Endodermal cell (in vitro differentiated cells): ENCODE measurements around the gene CTIF. TPM values are rescaled to one million over a fixed set of nuclear protein-coding genes. Genes with fewer than 3 reads are reported as not detected.

Source experiments
- DNase-seq: peaks from one replicate; pipeline ENCODE4 v3.0.0-alpha.2; 2017
- H3K27ac ChIP-seq: 2 replicates; pipeline ENCODE4 v1.5.1; 2013; ENCODE audit warnings: mild to moderate bottlenecking, low read depth, low read length, moderate library complexity
- H3K27me3 ChIP-seq: 2 replicates; pipeline ENCODE4 v1.6.1; 2013; ENCODE audit warnings: mild to moderate bottlenecking, low read length, moderate library complexity; ENCODE audit not compliant: insufficient read depth, control insufficient read depth, poor library complexity, severe bottlenecking
- H3K36me3 ChIP-seq: 2 replicates; pipeline ENCODE4 v1.7.0; 2013; ENCODE audit warnings: mild to moderate bottlenecking, low read length, moderate library complexity; ENCODE audit not compliant: control insufficient read depth, insufficient read depth
- H3K4me1 ChIP-seq: one replicate; pipeline ENCODE4 v1.7.0; 2013; ENCODE audit warnings: low read length; ENCODE audit not compliant: control insufficient read depth, insufficient read depth
- H3K4me3 ChIP-seq: 2 replicates; pipeline ENCODE4 v1.5.1; 2013; ENCODE audit warnings: mild to moderate bottlenecking, low read length, moderate library complexity
- H3K9ac ChIP-seq: 2 replicates; pipeline ENCODE4 v1.6.1; 2013; ENCODE audit warnings: mild to moderate bottlenecking, low read length, moderate library complexity; ENCODE audit not compliant: poor library complexity, severe bottlenecking; ENCODE audit errors: extremely low read depth
- H3K9me3 ChIP-seq: 2 replicates; pipeline ENCODE4 v1.6.1; 2013; ENCODE audit warnings: mild to moderate bottlenecking, low read length, moderate library complexity; ENCODE audit not compliant: control insufficient read depth
- H3K27ac Mint-ChIP-seq: 2 replicates; pipeline ENCODE4 v1.8.0; 2020; ENCODE audit warnings: mixed read lengths
- H3K27me3 Mint-ChIP-seq: 2 replicates; pipeline ENCODE4 v1.8.0; 2021; ENCODE audit warnings: mild to moderate bottlenecking, mixed read lengths; ENCODE audit not compliant: insufficient read depth
- H3K36me3 Mint-ChIP-seq: 2 replicates; pipeline ENCODE4 v1.8.0; 2020; ENCODE audit warnings: low read depth, mixed read lengths
- H3K4me1 Mint-ChIP-seq: 2 replicates; pipeline ENCODE4 v1.8.0; 2020; ENCODE audit warnings: mixed read lengths
- H3K4me3 Mint-ChIP-seq: 2 replicates; pipeline ENCODE4 v1.8.0; 2020; ENCODE audit warnings: mild to moderate bottlenecking, moderate library complexity, mixed read lengths
- H3K9me3 Mint-ChIP-seq: 2 replicates; pipeline ENCODE4 v1.8.0; 2020; ENCODE audit warnings: mild to moderate bottlenecking, mixed read lengths
- WGBS, 2 experiments: methylation state at CpG; one replicate each; pipeline versions ENCODE4 v1.1.5 to v1.1.7; 2013; ENCODE audit warnings: missing lambda C conversion rate in 2 of 2, mixed read lengths in 1 of 2; ENCODE audit not compliant: insufficient coverage in 1 of 2, insufficient read length in 1 of 2; 5-methylcytosine and 5-hydroxymethylcytosine counted together
- total RNA-seq, 2 donors: library from RNA; stranded (reverse); fragmentation: NEBNext Ultra II Directional in 1 of 2; extraction: Animal tissue kit (Norgen Biotek cat#: 25700) in 1 of 2; gene quantifications; 2 replicates in 1 of 2; 3 replicates in 1 of 2; pipeline ENCODE4 v1.2.1, GENCODE V29; 2021
- TF ChIP-seq, protein P1 (sequence below): fragments of 200-600 bp; sonication (generic); conservative IDR thresholded peaks from 2 replicates; pipeline ENCODE4 v1.5.0; 2021; ENCODE audit warnings: antibody characterized with exemption, mild to moderate bottlenecking

CTIF gene
- total RNA-seq, 2 donors from 2014 or later = 33.8 to 41.6 TPM

DNA sequence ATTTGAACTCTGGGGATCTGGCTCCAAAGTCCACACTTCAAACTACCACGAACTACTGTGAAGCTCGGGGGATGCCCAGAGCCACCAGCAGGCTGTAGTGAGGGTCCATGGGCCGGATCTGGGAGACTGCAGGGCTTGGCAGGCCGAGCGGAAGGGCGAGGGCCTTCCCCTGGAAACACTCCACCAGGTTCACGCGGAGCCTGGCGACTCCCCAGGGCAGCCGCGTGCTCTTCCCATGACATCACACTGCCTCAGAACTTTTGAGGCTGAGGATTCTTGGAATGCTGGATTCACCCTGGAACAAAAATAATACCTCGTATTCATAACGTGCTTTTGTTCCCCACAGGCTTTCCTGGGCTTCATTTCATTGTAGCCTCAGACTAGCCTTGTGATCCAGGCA, 210.9 kb downstream of the CTIF start:
- Mint-ChIP-seq H3K4me1 (no peaks in the 10 kb centered on the region), H3K27me3 (no peaks in the 10 kb centered on the region), H3K4me3 (no peak overlapping the region), H3K27ac (no peak overlapping the region), H3K9me3 (no peaks in the 10 kb centered on the region), H3K36me3 (no peaks in the 10 kb centered on the region)
- Histone ChIP-seq H3K4me1 (no peaks in the 10 kb centered on the region), H3K9ac (no peak overlapping the region), H3K36me3 (no peaks in the 10 kb centered on the region), H3K27me3 (no peaks in the 10 kb centered on the region), H3K27ac (no peak overlapping the region), H3K9me3 (no peaks in the 10 kb centered on the region), H3K4me3 (no peak overlapping the region)
- TF ChIP-seq, protein P1, sequence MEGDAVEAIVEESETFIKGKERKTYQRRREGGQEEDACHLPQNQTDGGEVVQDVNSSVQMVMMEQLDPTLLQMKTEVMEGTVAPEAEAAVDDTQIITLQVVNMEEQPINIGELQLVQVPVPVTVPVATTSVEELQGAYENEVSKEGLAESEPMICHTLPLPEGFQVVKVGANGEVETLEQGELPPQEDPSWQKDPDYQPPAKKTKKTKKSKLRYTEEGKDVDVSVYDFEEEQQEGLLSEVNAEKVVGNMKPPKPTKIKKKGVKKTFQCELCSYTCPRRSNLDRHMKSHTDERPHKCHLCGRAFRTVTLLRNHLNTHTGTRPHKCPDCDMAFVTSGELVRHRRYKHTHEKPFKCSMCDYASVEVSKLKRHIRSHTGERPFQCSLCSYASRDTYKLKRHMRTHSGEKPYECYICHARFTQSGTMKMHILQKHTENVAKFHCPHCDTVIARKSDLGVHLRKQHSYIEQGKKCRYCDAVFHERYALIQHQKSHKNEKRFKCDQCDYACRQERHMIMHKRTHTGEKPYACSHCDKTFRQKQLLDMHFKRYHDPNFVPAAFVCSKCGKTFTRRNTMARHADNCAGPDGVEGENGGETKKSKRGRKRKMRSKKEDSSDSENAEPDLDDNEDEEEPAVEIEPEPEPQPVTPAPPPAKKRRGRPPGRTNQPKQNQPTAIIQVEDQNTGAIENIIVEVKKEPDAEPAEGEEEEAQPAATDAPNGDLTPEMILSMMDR = no peak
- 88 to 94% methylated on average over 10 to 13 of the region's 13 CpGs for WGBS, 2 experiments
- no peak for DNase-seq

- no peak overlapping the region for H3K27ac ChIP-seq
- no peaks in the 10 kb centered on the region for H3K36me3 ChIP-seq
- Mint-ChIP-seq H3K36me3 (no peaks in the 10 kb centered on the region), H3K9me3 (no peaks in the 10 kb centered on the region), H3K4me3 (no peak overlapping the region), H3K4me1 (no peaks in the 10 kb centered on the region), H3K27ac (no peak overlapping the region), H3K27me3 (no peaks in the 10 kb centered on the region)
- WGBS, 2 experiments = 94 to 100% methylated on average over 3 to 11 of the region's 11 CpGs
- no peak overlapping the region for H3K9ac ChIP-seq
- TF ChIP-seq, protein P1 = no peak
- no peaks in the 10 kb centered on the region for H3K9me3 ChIP-seq
- no peaks in the 10 kb centered on the region for H3K27me3 ChIP-seq
- no peaks in the 10 kb centered on the region for H3K4me1 ChIP-seq
- DNase-seq = no peak
- H3K4me3 ChIP-seq = no peak overlapping the region
These were observed 211.8 kb downstream of the CTIF start for GRCh38 chr18:48750485-48751175.

DNA sequence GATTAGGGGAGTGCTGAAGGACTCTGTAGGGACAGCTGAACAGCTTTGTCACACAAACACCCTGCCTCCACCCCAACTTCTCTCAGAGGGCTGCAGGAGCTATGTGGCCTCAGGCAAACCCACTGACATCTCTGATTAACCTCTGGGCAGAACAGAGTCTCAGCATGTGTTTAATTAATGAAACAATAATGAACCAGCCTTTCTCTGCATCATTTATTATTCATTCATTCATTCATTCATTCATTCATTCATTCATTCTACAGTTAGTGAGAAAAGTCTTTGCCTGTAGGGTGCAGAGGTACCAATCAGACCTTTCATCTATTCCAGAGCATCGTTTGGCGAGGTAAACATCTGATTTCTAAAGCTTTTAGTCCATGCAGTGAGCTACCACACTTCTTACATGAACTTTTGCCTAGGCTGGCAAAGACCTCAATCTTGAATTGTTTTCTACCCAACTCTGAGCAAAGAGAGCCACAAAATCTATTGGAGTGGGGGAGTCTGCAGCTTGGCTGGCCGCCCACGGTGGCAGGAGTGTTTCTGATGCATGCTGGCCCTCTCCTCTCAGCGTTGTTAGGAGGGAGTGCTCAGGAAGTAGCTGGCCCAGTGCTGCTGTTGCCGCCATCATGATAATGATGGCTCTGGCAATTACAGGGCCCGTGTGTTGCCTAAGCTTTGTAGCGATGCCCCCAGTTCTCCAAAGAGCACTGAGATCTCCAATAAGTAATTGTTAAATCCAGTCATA, 213.1 kb downstream of the CTIF start:
- Histone ChIP-seq H3K36me3 (peaks cover 5% of the 10 kb centered on the region), H3K27ac (no peak overlapping the region), H3K9me3 (peaks cover 5% of the 10 kb centered on the region), H3K4me1 (no peaks in the 10 kb centered on the region), H3K4me3 (no peak overlapping the region), H3K27me3 (no peaks in the 10 kb centered on the region), H3K9ac (no peak overlapping the region)
- WGBS, 2 experiments = 94 to 98% methylated on average over 6 to 8 of the region's 8 CpGs
- H3K27me3 Mint-ChIP-seq = no peaks in the 10 kb centered on the region
- no peaks in the 10 kb centered on the region for H3K36me3 Mint-ChIP-seq
- DNase-seq = no peak
- no peaks in the 10 kb centered on the region for H3K9me3 Mint-ChIP-seq
- no peaks in the 10 kb centered on the region for H3K4me1 Mint-ChIP-seq
- H3K4me3 Mint-ChIP-seq = no peak overlapping the region
- TF ChIP-seq, protein P1 = no peak
- no peak overlapping the region for H3K27ac Mint-ChIP-seq
